GM12891 (cell line): ENCODE measurements around the gene AP5B1.
"Not testable (repeated sequence)": the region's sequence is repeated elsewhere in the genome, so short reads cannot be mapped to it uniquely, and the experiment has no call there.

Experiments used
- POLR2A ChIP-seq: IDR thresholded peaks from 2 replicates; pipeline ENCODE4 v1.6.1; 2011; ENCODE audit warnings: low read depth, low read length, control low read depth
- POLR2AphosphoS5 ChIP-seq: IDR thresholded peaks from 2 replicates; pipeline ENCODE4 v1.6.1; 2011; ENCODE audit warnings: low read depth, low read length, control low read depth
- TAF1 ChIP-seq: IDR thresholded peaks from 2 replicates; pipeline ENCODE4 v1.6.1; 2011; ENCODE audit warnings: low read depth, low read length, control low read depth

- TF ChIP-seq POLR2AphosphoS5, TAF1, POLR2A: not testable (repeated sequence)
Observed at GRCh38 chr11:65735111-65735510, 45.7 kb downstream of the AP5B1 start.
